GM08714 (cell line): ENCODE measurements around the gene TRIM45.
"Not testable (repeated sequence)": the region's sequence is repeated elsewhere in the genome, so short reads cannot be mapped to it uniquely, and the experiment has no call there.

Source experiments
- H3K4me3 ChIP-seq: fragments of 200-500 bp; sonication (Bioruptor generic); 2 replicates; pipeline ENCODE4 v1.5.1; 2014; ENCODE audit warnings: mild to moderate bottlenecking, low read length, inconsistent platforms
- ZNF274 ChIP-seq: IDR thresholded peaks from 2 replicates; pipeline ENCODE4 v1.6.1; 2012; ENCODE audit warnings: mild to moderate bottlenecking, low read depth, low read length

Gene TRIM45, protein sequence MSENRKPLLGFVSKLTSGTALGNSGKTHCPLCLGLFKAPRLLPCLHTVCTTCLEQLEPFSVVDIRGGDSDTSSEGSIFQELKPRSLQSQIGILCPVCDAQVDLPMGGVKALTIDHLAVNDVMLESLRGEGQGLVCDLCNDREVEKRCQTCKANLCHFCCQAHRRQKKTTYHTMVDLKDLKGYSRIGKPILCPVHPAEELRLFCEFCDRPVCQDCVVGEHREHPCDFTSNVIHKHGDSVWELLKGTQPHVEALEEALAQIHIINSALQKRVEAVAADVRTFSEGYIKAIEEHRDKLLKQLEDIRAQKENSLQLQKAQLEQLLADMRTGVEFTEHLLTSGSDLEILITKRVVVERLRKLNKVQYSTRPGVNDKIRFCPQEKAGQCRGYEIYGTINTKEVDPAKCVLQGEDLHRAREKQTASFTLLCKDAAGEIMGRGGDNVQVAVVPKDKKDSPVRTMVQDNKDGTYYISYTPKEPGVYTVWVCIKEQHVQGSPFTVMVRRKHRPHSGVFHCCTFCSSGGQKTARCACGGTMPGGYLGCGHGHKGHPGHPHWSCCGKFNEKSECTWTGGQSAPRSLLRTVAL

DNA sequence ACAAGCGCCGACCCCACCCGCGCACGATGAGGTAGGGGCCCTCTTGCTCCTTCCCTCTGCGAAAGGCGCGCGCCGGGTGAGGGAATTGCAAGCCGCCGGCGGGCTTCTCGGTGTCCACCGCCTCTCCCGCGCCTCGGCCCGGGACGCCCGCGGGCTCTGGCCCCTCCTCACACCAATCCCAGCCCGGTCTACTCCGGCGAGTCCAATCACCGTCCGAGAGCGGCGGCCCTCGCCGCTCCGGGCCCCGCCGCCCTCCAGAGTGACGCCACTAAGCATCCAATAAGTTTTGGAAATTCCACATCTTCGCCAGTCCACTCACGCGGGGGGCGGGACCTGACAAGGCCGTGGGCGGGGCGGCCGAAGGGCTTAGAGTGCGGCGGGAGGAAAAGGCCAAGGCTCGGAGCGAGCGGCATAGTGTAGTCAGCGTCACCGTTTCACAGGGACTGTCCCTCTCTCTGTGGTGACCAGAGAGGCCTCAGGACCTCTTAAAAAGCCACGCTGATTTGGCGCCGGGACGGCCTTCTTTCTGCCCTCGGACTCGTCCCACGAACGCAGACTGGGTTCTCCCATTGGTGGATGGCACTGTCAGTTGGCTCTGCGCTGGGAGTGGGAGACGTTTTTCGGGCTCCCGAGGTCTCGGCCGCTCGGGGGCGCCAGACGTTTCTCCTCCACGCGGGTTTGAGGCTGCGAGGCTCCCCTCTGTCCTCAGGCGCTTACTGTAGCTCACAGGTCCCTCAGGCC, at the start of gene TRIM45:
Gene TRIM45, minus strand, starts transcription at position 161 of the 741 bp plus-strand sequence. CDS start 548 bp downstream, outside the sequence.
- no peak for TF ChIP-seq ZNF274
- peak within 1 kb of the TSS; percentile 51 for H3K4me3 ChIP-seq

DNA sequence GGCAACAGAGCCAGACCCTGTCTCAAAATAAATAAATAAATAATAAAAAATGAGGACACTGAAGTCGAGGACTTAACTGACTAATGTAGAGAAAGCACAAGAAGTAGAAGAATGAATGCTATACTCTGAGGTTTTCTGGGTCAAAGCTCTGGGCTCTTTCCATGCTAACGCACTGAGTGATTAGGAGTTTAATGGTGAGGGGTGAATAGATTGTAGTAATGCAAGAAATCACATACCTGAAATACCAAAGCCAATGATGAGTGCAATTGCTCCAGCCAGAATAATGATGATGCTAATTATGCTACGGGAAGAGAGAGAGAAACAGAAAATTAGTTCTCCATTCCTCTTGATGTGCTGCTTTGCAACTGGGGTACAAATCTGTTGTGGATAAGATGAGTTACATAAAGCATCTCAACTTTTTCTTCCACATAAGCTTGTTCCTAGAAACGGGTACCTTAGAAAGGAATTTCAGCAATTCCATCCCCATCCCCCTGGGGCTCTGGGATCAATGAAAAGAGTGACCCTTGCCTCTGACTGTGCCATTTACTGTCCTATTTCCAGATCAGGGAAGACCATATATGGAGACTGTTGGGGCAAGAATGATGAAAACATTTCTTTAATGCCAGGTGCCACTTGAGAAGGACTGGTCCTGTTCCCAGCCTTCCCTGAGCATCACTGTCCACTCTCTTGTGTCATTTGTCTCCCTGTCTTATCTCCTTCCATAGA, 48.5 kb upstream of the TRIM45 start:
- H3K4me3 ChIP-seq = no peak overlapping the region
- TF ChIP-seq ZNF274 = no peak

DNA sequence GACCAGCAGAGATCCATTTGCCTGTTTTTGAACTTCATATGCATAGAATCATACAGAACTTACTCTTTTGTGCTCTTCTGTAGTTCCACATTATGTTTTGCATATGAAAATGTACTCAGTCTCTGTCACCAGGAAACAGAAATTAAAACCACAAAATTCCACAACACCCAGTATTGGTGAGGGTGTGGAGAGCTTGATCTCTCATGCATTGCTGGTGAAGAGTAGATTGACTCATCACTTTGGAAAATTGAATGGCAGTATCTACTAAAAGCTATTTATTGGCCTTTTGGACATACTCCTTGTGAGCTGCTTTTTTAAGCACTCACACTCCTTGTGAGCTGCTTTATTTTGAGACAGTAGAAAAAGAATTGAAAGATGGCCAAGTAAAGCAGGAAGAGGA, 45.9 kb upstream of the TRIM45 start:
- TF ChIP-seq ZNF274 = no peak
- H3K4me3 ChIP-seq = no peak overlapping the region

DNA sequence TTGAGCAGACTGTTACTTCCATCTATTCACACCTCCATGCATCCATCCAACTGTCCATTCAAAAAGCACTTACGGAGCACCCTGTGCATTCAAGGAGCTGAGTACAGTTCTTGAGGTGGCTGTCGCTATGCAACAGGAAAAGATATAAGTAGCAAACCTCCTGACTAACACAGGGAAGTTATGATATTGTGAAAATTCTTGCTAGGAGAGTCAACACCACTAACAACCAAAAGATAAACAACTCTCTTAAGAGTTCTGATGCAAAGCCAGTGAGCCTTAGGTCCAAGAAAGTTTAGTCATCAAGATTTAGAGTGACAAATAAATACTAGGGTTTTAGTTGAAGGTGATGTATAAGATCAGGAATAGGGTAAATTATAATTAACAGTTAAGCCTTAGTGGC, 44.5 kb upstream of the TRIM45 start:
- no peak overlapping the region for H3K4me3 ChIP-seq
- no peak for TF ChIP-seq ZNF274

DNA sequence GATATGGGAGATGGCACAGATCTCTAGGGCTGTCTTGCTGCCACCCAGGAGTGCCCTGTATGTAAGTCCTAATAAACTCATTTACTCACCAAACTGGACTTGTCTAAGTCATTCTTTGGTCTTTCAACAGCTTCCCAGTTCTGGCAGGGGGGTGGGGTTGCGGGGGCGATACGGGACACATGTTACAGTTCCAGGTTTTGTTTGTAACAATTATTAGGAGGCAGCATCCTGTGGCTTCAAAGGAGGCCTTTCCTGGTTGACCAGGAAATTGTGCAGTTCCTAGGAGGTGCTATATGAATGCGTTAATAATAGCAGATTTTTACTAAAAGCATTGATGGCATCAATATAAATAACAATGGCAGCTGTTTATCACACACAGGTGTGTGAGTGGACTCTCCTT, 42.7 kb upstream of the TRIM45 start:
- no peak overlapping the region for H3K4me3 ChIP-seq
- TF ChIP-seq ZNF274 = no peak

DNA sequence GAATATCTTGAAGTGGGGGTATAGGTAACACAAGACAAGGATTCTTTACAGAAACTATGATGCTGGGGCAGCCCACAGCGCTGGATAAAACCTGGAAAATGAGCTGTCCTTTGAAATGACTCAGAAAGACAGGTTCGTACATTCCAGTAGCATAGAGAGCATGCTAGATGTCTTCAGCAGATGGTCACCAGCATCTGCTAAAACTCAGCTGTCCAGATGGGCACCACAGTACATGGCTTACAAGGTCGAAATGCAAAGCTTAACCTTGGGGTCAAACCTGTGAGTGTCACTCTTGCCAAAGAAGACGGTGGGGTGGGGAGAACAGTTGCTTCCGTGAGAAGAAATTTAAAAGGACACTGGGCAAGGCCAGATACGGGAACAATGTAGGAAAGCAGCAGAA, 41.3 kb upstream of the TRIM45 start:
- H3K4me3 ChIP-seq = no peak overlapping the region
- no peak for TF ChIP-seq ZNF274

DNA sequence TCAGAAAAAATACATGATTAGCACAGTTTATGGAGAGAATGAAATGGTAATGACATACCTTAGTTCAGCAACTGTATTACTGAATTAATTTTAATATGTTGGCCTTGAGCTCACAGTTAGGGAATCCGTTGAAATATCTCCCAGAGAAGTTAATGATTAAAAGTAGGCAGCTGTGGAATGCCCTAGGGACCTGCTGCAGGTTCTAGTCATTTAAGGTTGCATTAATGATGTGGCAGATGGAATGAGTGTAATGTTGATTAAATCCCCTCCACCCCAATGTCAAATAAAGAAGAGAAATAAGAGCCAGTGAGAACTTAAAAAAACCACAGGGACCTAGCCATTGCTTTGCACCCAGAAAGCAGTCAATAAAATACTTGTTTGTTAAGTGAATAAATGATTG, 40.3 kb upstream of the TRIM45 start:
- no peak overlapping the region for H3K4me3 ChIP-seq
- TF ChIP-seq ZNF274 = no peak

DNA sequence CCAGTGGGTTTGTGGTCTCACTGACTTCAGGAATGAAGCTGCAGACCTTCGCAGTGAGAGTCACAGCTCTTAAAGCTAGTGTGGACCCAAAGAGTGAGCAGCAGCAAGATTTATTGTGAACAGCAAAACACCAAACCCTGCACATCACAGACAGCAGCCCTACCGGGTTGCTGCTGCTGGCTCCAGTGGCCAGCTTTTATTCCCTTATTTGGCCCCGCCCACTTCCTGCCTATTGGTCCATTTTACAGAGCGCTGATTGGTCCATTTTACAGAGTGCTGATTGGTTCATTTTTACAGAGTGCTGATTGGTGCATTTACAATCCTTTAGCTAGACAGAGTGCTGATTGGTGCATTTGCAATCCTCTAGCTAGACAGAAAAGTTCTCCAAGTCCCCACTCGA, 29.8 kb upstream of the TRIM45 start:
- H3K4me3 ChIP-seq = not testable (repeated sequence)

DNA sequence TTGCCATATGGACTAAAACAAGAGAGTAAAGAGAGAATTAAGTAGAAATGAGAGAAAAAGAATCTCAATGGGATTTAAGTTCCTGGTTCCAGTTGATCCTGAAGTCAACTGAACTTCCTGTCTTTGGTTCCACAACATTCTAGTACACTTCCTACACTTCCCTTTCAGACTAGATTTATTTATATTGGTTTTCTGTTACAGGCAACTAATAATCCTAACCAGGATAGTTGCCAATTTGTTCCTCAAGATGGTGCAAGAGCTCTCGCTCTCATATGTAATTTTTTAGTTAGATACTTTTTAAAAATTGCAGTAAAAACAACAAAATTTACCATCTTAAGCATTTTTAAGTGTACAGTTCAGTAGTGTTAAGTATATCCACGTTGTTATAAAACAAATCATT, 28.8 kb upstream of the TRIM45 start:
- no peak for TF ChIP-seq ZNF274
- H3K4me3 ChIP-seq = no peak overlapping the region

DNA sequence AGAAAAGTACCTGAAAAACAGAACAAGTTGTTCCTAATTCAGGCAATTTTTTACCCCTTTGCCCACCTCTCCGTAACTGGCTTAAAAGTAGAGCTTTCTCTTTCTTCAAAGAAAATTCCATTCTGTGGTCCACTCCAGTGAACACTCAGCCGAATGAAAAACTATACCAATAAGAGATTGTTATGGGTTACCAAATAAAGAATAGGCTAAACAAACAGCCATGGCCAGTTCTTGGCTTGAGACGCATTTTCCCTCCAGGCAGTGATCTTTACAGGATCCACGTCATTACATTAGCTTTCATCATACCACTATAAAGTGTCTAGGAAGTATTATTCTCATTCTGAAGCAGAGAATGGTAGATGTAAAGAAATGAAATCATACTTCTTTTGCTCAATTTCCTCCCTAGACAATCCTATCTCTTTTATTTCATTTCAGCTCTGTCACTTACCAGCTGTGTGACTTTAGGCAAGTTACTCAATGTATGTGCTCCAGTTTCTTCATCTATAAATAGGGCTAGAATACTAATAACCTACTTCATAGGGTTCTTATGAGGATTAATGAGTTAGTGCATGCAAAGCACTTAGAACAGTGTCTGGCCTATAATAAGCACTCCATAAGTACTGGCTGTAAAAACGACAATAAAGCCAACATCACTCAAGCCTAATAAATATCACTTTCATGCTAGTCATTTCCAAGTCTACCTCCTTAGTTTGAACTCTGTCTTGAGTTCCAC, 26.5 kb upstream of the TRIM45 start:
- no peak for TF ChIP-seq ZNF274
- no peak overlapping the region for H3K4me3 ChIP-seq

DNA sequence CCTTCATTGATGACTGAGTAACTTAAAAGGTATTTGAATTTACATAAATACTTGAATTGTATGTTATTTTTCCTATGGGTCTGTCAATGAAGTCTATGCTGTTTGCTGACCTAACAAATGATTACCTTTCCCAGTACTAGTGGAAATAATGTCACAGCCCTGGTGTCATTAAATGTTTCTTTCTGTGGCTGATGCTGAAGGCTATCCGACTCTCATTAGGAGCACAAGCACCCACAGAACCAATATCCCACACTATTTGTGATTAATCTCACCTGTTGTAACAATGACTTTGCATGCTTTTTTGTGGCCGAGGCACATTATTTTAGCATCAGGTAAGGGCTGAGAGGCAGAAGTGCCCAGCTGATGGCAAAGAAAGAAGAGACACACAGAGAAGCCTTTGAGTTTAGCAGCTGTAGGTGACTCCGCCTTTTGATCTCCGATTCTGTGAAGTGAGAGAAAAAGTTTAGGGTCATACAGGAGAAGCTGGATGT, 25.8 kb upstream of the TRIM45 start:
- H3K4me3 ChIP-seq = no peak overlapping the region
- no peak for TF ChIP-seq ZNF274

DNA sequence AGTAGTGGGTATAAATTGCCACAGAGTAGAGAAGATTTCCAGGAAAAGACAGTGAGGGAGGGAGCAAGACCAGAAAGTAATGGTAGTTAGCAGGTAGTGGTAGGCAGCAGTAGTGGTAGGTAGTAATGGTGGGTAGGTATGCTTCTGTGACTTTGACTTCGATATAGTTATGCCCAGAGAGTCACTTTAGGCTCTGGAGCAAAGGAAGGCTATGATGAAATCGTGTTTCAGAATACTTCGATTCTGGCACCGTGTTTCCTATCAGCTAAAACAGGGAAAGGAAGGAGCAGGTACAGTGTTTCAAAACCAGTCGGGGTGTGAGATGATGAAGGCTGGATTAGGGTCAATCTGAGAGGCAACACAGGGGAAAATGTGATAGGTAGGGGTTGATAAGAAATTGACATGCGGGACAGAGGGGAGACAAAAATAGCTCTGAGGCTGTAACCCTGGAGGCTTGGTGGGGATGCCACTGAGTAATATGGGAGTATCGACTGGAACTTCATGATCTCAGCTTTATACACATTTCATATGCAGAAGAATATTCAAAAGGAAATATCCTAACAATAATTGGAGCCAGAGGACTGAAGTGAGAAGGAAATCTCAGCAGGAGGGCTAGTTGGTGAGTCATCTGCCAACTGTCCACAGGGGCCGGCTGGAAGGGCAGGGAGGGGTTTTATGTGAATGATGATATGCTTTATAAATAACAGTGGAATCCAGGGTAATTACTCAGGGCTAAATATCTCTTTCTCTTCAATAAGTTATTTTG, 25.2 kb upstream of the TRIM45 start:
- no peak for TF ChIP-seq ZNF274
- H3K4me3 ChIP-seq = no peak overlapping the region

DNA sequence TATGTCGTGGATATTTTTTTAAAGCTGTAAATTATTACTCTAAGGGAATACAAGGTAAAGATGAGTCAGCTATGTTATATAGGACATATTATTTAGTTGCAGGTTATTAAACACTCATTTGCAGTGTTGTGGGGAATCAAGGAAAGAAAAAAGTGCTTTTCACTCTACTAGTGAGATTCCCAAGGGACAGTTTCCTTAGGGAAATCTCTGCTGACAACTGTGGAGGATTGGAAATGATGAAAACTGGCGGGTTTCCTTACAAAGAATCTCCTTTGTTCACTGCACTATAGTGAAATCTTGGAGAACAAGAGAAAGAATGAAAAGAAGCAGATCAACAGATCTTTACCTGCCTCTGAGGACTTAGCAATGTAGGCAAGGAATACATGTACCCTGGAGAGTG, 24.5 kb upstream of the TRIM45 start:
- no peak for TF ChIP-seq ZNF274
- H3K4me3 ChIP-seq = no peak overlapping the region
